CD4-positive, alpha-beta memory T cell (primary cell): Measurements from ENCODE around the gene TTYH2. TPM values are rescaled to one million over a fixed set of nuclear protein-coding genes. Genes with fewer than 3 reads are reported as not detected.

Experiments used
- CTCF ChIA-PET: fragments of 350-600 bp; sonication (Branson Sonifier 250); formaldehyde crosslinking; loops from one replicate; lab custom pipeline; 2021; ENCODE audit warnings: inconsistent platforms; ENCODE audit not compliant: partially characterized antibody; lab: Charles Lee
- POLR2A ChIA-PET: fragments of 350-600 bp; sonication (Branson Sonifier 250); formaldehyde crosslinking; loops from one replicate; lab custom pipeline; 2021; ENCODE audit not compliant: partially characterized antibody; lab: Charles Lee
- DNase-seq, 5 donors: peaks; one replicate each; pipeline versions ENCODE4 v3.0.0 to v3.0.0-alpha.2; 2020 to 2022; ENCODE audit warnings: mixed read lengths in 1 of 5
- H3K27ac ChIP-seq: one replicate; pipeline ENCODE4 v1.7.0; 2013; ENCODE audit warnings: low read depth, low read length
- H3K27me3 ChIP-seq: 2 replicates; pipeline ENCODE4 v1.7.0; 2013; ENCODE audit warnings: mild to moderate bottlenecking, low read length, moderate library complexity; ENCODE audit not compliant: insufficient read depth
- H3K36me3 ChIP-seq: 2 replicates; pipeline ENCODE4 v1.7.0; 2013; ENCODE audit warnings: mild to moderate bottlenecking, low read length, moderate library complexity; ENCODE audit not compliant: insufficient read depth
- H3K4me1 ChIP-seq: 2 replicates; pipeline ENCODE4 v1.7.0; 2013; ENCODE audit warnings: mild to moderate bottlenecking, low read length, moderate library complexity; ENCODE audit not compliant: insufficient read depth
- H3K4me3 ChIP-seq, 2 donors: one replicate each; pipeline ENCODE4 v1.7.0; 2013; ENCODE audit warnings: low read length in 2 of 2, mild to moderate bottlenecking in 1 of 2
- H3K9me3 ChIP-seq, 2 donors: one replicate each; pipeline ENCODE4 v1.7.0; 2013; ENCODE audit warnings: low read length in 2 of 2, control low read depth in 1 of 2; ENCODE audit not compliant: control insufficient read depth in 1 of 2
- H3K27ac Mint-ChIP-seq, 7 donors: one replicate each; pipeline ENCODE4 v1.8.0; 2020 to 2021; ENCODE audit warnings: mixed read lengths in 7 of 7, mild to moderate bottlenecking in 6 of 7, inconsistent platforms in 3 of 7, moderate library complexity in 3 of 7
- H3K27me3 Mint-ChIP-seq, 2 donors: one replicate each; pipeline ENCODE4 v1.8.0; 2020 to 2021; ENCODE audit warnings: mixed read lengths in 2 of 2
- H3K36me3 Mint-ChIP-seq, 2 donors: one replicate each; pipeline ENCODE4 v1.8.0; 2020 to 2021; ENCODE audit warnings: mixed read lengths in 2 of 2, inconsistent platforms in 1 of 2, mild to moderate bottlenecking in 1 of 2
- H3K4me1 Mint-ChIP-seq, 4 donors: one replicate each; pipeline ENCODE4 v1.8.0; 2020 to 2021; ENCODE audit warnings: mixed read lengths in 4 of 4, mild to moderate bottlenecking in 1 of 4
- H3K4me3 Mint-ChIP-seq, 8 donors: one replicate each; pipeline ENCODE4 v1.8.0; 2020 to 2021; ENCODE audit warnings: mixed read lengths in 8 of 8, mild to moderate bottlenecking in 7 of 8, moderate library complexity in 6 of 8, inconsistent platforms in 3 of 8
- H3K9me3 Mint-ChIP-seq, 8 donors: one replicate each; pipeline ENCODE4 v1.8.0; 2020 to 2021; ENCODE audit warnings: mixed read lengths in 8 of 8, mild to moderate bottlenecking in 5 of 8, inconsistent platforms in 3 of 8, moderate library complexity in 1 of 8
- intact Hi-C: fragments of 100-400 bp; cut with micrococcal nuclease; formaldehyde crosslinking; loops from one replicate; pipeline ENCODE4 v1.15.1; 2023
- polyA plus RNA-seq, 2 donors: library from polyadenylated mRNA; unstranded; fragments of 300-500 nt; fragmentation: Illumina TruSeq; gene quantifications; one replicate each; pipeline ENCODE4 v1.2.3, GENCODE V29; 2021
- total RNA-seq, 2 experiments: library from RNA; stranded (reverse); gene quantifications; one replicate each; pipeline ENCODE4 v1.2.3, GENCODE V29; 2021

TTYH2 gene
- total and polyA plus RNA-seq, 4 experiments from 2014 or later, result 7.0 to 42.4 (median 24.2) TPM

DNA sequence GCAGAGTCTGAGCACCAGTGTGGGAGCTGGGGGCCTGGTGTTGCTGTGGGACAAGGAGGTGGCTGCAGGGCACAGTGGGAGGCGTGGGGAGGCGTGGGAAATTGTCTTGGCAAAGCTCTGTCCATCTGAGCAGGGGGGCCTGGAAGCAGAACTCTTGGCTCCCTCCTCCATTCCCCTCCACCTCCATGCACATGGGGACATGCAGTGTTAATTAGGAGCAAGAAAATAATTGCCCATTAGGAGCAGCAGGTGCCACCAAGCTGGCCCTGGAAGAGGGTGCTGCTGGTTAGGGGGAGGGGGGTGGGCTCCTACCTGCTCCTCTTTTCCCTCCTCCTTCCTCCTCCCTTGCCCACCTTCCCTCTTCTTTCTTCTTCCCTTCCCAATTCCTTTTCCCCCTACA is 4.5 kb downstream of the TTYH2 start:
- no peaks in the 10 kb centered on the region for H3K9me3 Mint-ChIP-seq
- Histone ChIP-seq H3K9me3 (no peaks in the 10 kb centered on the region), H3K27me3 (no peaks in the 10 kb centered on the region), H3K4me1 (peaks cover 25% of the 10 kb centered on the region), H3K36me3 (peaks cover 4% of the 10 kb centered on the region), H3K4me3 (no peak overlapping the region), H3K27ac (no peak overlapping the region)
- peaks cover 16 to 17% of the 10 kb centered on the region in 2 donors for H3K36me3 Mint-ChIP-seq
- no peak overlapping the region for H3K27ac Mint-ChIP-seq
- H3K4me1 Mint-ChIP-seq, result peaks cover 9 to 33% (median 23%) of the 10 kb centered on the region in 4 donors
- no peak for DNase-seq
- H3K4me3 Mint-ChIP-seq, result no peak overlapping the region
- no peaks in the 10 kb centered on the region for H3K27me3 Mint-ChIP-seq
- intact Hi-C loops, result no loop called here
- POLR2A ChIA-PET, result interaction anchor here (9.2 kb wide), 1 partner anchor 64 kb away, joined by 129 read pairs; no protein-coding TSS in a partner anchor
- CTCF ChIA-PET, result interaction anchor here (0.9 to 1.0 kb wide), 3 partner anchors 16 to 78 kb away, joined by 3 to 4 read pairs (median 4); no protein-coding TSS in a partner anchor

DNA sequence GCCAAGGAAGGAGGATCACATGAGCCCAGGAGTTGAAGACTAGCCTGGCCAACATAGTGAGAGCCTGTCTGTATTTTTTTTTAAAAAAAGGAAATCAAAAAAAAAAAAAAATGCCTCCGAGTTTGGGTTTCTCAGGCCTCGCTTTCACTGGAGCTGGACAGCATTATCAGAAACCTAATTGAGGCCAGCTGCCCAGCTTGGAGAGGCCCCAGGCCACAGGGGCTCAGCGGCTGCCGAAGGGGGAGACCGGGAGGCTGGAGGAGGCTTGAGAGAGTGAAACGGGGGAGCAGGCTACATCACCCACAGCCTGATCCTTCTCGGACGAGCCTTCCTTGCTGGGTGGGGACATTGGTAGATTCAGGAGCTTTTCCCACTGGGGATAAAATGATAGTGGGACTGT is 5.1 kb downstream of the TTYH2 start:
- H3K4me1 Mint-ChIP-seq, result peaks cover 7 to 29% (median 19%) of the 10 kb centered on the region in 4 donors
- H3K4me3 Mint-ChIP-seq, result no peak overlapping the region
- H3K27me3 Mint-ChIP-seq, result no peaks in the 10 kb centered on the region
- peaks cover 16 to 17% of the 10 kb centered on the region in 2 donors for H3K36me3 Mint-ChIP-seq
- no peaks in the 10 kb centered on the region for H3K27me3 ChIP-seq
- ChIA-PET CTCF (interaction anchor here (1.4 kb wide), 1 partner anchor 19 kb away, joined by 4 read pairs; no protein-coding TSS in a partner anchor), POLR2A (interaction anchor here (0.6 kb wide), 1 partner anchor 27 kb away, joined by 3 read pairs; no protein-coding TSS in a partner anchor)
- H3K4me3 ChIP-seq, result no peak overlapping the region
- DNase-seq, result no peak
- intact Hi-C loops, result no loop called here
- H3K9me3 ChIP-seq, result no peaks in the 10 kb centered on the region
- no peaks in the 10 kb centered on the region for H3K9me3 Mint-ChIP-seq
- peaks cover 4% of the 10 kb centered on the region for H3K36me3 ChIP-seq
- H3K27ac Mint-ChIP-seq, result no peak overlapping the region
- peaks cover 25% of the 10 kb centered on the region for H3K4me1 ChIP-seq
- H3K27ac ChIP-seq, result no peak overlapping the region

DNA sequence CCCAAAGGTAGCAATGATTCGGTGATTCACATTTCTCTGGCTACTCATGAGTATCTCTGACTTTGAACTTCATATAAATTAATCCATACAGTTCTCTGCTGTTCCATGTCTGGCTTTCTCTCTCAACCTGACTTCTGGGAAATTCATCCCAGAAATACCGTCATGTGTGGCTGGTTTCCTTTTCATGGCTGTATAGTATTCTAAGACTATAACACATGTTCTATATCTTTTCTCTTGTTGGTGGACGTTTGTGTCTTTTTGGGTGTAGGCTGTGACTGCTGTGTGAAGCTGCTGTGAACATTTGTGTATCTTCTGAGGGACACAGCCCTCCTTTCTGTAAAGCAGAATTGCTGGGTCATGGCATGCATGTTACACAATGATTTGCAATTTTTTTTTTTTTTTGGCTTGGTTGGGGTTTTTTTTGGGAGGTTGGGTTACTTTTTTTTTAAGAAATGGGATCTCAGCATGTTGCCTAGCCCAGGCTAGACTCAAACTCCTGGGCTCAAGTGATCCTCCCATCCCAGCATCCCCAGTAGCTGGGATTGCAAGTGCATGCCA is 6.3 kb downstream of the TTYH2 start:
- peaks cover 4% of the 10 kb centered on the region for H3K36me3 ChIP-seq
- CTCF ChIA-PET, result interaction anchor here (0.9 to 2.2 kb wide), 3 partner anchors 9 to 76 kb away, joined by 3 to 8 read pairs (median 4); no protein-coding TSS in a partner anchor
- H3K4me3 Mint-ChIP-seq, result no peak overlapping the region
- no peaks in the 10 kb centered on the region for H3K27me3 Mint-ChIP-seq
- H3K36me3 Mint-ChIP-seq, result peaks cover 26 to 27% of the 10 kb centered on the region in 2 donors
- no peak for DNase-seq
- no peaks in the 10 kb centered on the region for H3K27me3 ChIP-seq
- H3K4me1 ChIP-seq, result peaks cover 16% of the 10 kb centered on the region
- H3K9me3 ChIP-seq, result no peaks in the 10 kb centered on the region
- no peaks in the 10 kb centered on the region for H3K9me3 Mint-ChIP-seq
- H3K27ac Mint-ChIP-seq, result no peak overlapping the region
- intact Hi-C loops, result no loop called here
- H3K27ac ChIP-seq, result no peak overlapping the region
- peaks cover 2 to 22% (median 13%) of the 10 kb centered on the region in 4 donors for H3K4me1 Mint-ChIP-seq
- H3K4me3 ChIP-seq, result no peak overlapping the region
- POLR2A ChIA-PET, result interaction anchor here (0.8 kb wide), 1 partner anchor 16 kb away, joined by 3 read pairs; the partner anchor contains the start of gene RPL38

DNA sequence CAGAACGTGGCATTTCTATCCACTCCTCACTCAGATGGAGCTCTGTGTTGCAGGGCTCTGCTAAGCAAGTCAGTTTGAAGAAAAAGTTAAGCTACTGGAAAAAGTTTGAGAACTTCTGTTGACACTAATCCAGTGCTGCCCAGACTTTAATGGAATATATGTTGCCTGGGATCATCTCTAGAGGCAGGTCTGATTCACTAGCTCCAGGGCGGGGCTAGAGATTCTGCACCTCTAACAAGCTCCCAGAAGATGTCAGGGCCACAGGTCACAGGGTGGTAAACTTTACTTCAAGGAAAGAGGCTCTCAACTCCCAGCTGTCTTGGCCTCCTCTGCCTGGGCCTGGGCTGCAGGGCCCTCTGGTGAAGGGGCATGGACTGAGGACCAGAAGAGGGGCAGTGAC is 6.8 kb downstream of the TTYH2 start:
- Mint-ChIP-seq H3K4me1 (peaks cover 1 to 17% (median 10%) of the 10 kb centered on the region in 4 donors), H3K36me3 (peaks cover 31 to 32% of the 10 kb centered on the region in 2 donors), H3K9me3 (no peaks in the 10 kb centered on the region), H3K27ac (no peak overlapping the region), H3K4me3 (no peak overlapping the region), H3K27me3 (no peaks in the 10 kb centered on the region)
- no peak overlapping the region for H3K27ac ChIP-seq
- H3K9me3 ChIP-seq, result no peaks in the 10 kb centered on the region
- no peak overlapping the region for H3K4me3 ChIP-seq
- intact Hi-C loops, result no loop called here
- ChIA-PET CTCF (interaction anchor here (0.9 to 2.2 kb wide), 2 partner anchors 9 to 76 kb away, joined by 3 to 8 read pairs; no protein-coding TSS in a partner anchor), POLR2A (interaction anchor here (0.8 kb wide), 1 partner anchor 17 kb away, joined by 3 read pairs; the partner anchor contains the start of gene RPL38)
- no peak for DNase-seq
- H3K36me3 ChIP-seq, result peaks cover 7% of the 10 kb centered on the region
- H3K27me3 ChIP-seq, result no peaks in the 10 kb centered on the region
- H3K4me1 ChIP-seq, result peaks cover 11% of the 10 kb centered on the region

DNA sequence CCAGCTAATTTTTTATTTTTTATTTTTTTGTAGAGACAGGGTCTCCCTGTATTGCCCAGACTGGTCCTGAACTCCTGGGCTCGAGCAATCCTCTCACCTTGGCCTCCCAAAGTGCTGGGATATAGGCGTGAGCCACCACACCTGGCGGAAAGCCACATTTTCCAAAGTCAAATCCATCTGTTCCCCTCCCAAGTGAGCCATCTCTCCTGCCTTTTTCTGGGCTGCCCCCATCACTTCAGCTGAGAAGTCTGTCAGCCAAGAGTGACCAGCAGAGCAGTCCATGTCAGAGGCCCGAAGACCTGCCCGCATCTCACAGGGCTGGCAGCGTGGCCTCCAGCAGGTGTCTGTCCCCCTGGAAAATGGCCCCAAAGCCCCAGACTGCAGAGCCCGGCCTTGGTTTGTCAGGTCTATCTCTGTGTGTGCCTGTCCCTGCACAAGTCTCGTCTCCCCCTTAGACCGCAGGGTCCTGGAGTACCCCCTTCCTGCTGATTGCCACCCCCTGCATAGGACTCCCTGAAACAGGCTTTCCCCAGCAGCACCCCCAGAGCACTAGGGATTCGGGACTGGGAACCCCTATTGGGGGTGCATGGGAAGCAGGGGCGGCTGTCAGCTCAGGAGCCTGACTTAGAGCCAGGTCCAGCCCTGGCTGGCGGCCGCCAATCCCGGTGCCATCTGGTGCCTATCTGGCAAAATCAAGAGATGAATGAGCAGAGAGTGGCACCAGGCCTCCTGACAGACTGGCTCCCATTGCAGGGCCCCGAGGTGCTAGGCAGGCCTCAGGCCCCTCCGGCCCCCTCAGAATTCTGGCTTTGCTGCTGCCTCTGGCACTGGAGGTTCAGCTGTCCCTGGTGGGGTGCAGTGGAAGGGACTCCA is 7.8 kb downstream of the TTYH2 start:
- H3K4me3 Mint-ChIP-seq, result no peak overlapping the region
- H3K36me3 ChIP-seq, result peaks cover 7% of the 10 kb centered on the region
- peak overlapping the region in 1 of 7 donors; percentile 42 for H3K27ac Mint-ChIP-seq
- peaks cover 37 to 39% of the 10 kb centered on the region in 2 donors for H3K36me3 Mint-ChIP-seq
- no peaks in the 10 kb centered on the region for H3K27me3 Mint-ChIP-seq
- intact Hi-C loops, result no loop called here
- peaks cover 0 to 14% (median 9%) of the 10 kb centered on the region in 4 donors for H3K4me1 Mint-ChIP-seq
- H3K4me1 ChIP-seq, result peaks cover under 1% of the 10 kb centered on the region
- H3K9me3 ChIP-seq, result no peaks in the 10 kb centered on the region
- ChIA-PET POLR2A (interaction anchor here (1.1 to 1.4 kb wide), 2 partner anchors 8 to 18 kb away, joined by 3 to 8 read pairs; partner anchors contain the start of gene TTYH2), CTCF (interaction anchor here (2.2 kb wide), 1 partner anchor 75 kb away, joined by 8 read pairs; no protein-coding TSS in a partner anchor)
- H3K4me3 ChIP-seq, result no peak overlapping the region
- DNase-seq, result no peak
- H3K27ac ChIP-seq, result no peak overlapping the region
- H3K9me3 Mint-ChIP-seq, result no peaks in the 10 kb centered on the region
- H3K27me3 ChIP-seq, result no peaks in the 10 kb centered on the region

DNA sequence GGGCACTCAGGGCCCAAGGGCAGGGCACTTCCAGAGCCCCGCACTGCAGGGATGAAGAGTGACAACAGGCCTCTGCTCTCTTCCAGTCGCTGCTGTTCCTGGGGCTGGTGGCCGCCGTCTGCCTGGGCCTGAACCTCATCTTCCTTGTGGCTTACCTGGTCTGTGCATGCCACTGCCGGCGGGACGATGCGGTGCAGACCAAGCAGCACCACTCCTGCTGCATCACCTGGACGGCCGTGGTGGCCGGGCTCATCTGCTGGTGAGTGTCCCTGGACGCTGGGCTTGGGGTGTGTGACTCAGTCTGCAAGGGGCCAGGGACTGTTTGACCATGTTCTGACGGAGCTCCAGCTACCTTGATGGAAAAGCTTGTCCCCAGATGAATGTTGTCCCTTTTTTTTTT is 9.0 kb downstream of the TTYH2 start:
- CTCF ChIA-PET, result interaction anchor here (1.1 to 1.3 kb wide), 2 partner anchors 9 to 72 kb away, joined by 3 read pairs; no protein-coding TSS in a partner anchor
- Histone ChIP-seq H3K4me3 (no peak overlapping the region), H3K9me3 (no peaks in the 10 kb centered on the region), H3K27me3 (no peaks in the 10 kb centered on the region), H3K27ac (no peak overlapping the region), H3K4me1 (no peaks in the 10 kb centered on the region), H3K36me3 (peaks cover 7% of the 10 kb centered on the region)
- no peaks in the 10 kb centered on the region for H3K27me3 Mint-ChIP-seq
- intact Hi-C loops, result no loop called here
- H3K4me3 Mint-ChIP-seq, result no peak overlapping the region
- H3K36me3 Mint-ChIP-seq, result peaks cover 41 to 43% of the 10 kb centered on the region in 2 donors
- H3K4me1 Mint-ChIP-seq, result peaks cover under 1 to 14% (median 8%) of the 10 kb centered on the region in 4 donors
- H3K27ac Mint-ChIP-seq, result no peak overlapping the region
- no peak for DNase-seq
- POLR2A ChIA-PET, result interaction anchor here (1.4 kb wide), 1 partner anchor 10 kb away, joined by 8 read pairs; the partner anchor contains the start of gene TTYH2
- no peaks in the 10 kb centered on the region for H3K9me3 Mint-ChIP-seq
